GM21786 (cell line): ENCODE results near the gene TMEM271.
"Not testable (repeated sequence)": the region's sequence is repeated elsewhere in the genome, so short reads cannot be mapped to it uniquely, and the experiment has no call there.

Experiments used
- ATAC-seq: cut with Tn5 transposase; IDR thresholded peaks from one replicate; pipeline ENCODE4 v1.9.1; 2021; ENCODE audit not compliant: unreplicated experiment

The TMEM271 gene

GRCh38 chr4:566508-567295 is 9.4 kb downstream of the TMEM271 start:
- no peak for ATAC-seq

GRCh38 chr4:566035-566434 is 10.1 kb downstream of the TMEM271 start:
- no peak for ATAC-seq

GRCh38 chr4:565614-566013 is 10.5 kb downstream of the TMEM271 start:
- ATAC-seq: not testable (repeated sequence)

GRCh38 chr4:562458-562857 is 13.6 kb downstream of the TMEM271 start:
- ATAC-seq: not testable (repeated sequence)

- no peak for ATAC-seq
These were observed 14.7 kb downstream of the TMEM271 start for GRCh38 chr4:561426-561825.

GRCh38 chr4:560731-561291 is 15.3 kb downstream of the TMEM271 start:
- ATAC-seq: no peak

- ATAC-seq: no peak
These were observed 16.0 kb downstream of the TMEM271 start for GRCh38 chr4:560061-560460.

- no peak for ATAC-seq
These were observed 20.4 kb downstream of the TMEM271 start for GRCh38 chr4:555566-556275.

GRCh38 chr4:554793-555320 is 21.2 kb downstream of the TMEM271 start:
- not testable (repeated sequence) for ATAC-seq

- no peak for ATAC-seq
These were observed 24.1 kb downstream of the TMEM271 start for GRCh38 chr4:552019-552418.

GRCh38 chr4:550268-550667 is 25.8 kb downstream of the TMEM271 start:
- not testable (repeated sequence) for ATAC-seq

GRCh38 chr4:548976-549375 is 27.1 kb downstream of the TMEM271 start:
- ATAC-seq: no peak

- no peak for ATAC-seq
These were observed 30.5 kb downstream of the TMEM271 start for GRCh38 chr4:545612-546011.

GRCh38 chr4:544386-545105 is 31.5 kb downstream of the TMEM271 start:
- ATAC-seq: no peak

- ATAC-seq: no peak
These were observed 34.8 kb downstream of the TMEM271 start for GRCh38 chr4:541271-541670.

GRCh38 chr4:538542-539142 is 37.5 kb downstream of the TMEM271 start:
- ATAC-seq: no peak

GRCh38 chr4:537436-538264 is 38.4 kb downstream of the TMEM271 start:
- ATAC-seq: no peak

- no peak for ATAC-seq
These were observed 39.6 kb downstream of the TMEM271 start for GRCh38 chr4:536351-536972.

GRCh38 chr4:535924-536281 is 40.2 kb downstream of the TMEM271 start:
- no peak for ATAC-seq
